ENCODE data around the gene GLO1. TPM values are rescaled to one million over a fixed set of nuclear protein-coding genes. Genes with fewer than 3 reads are reported as not detected.

The GLO1 gene
- total RNA-seq, result 10 to 100 TPM; 60.6 to 85.4 (median 72.9) TPM

GRCh38 chr6:38702558-38703397, at the start of gene GLO1:
TSS of gene GLO1 (minus strand) at chr6:38703145. CDS start at chr6:38703054, 91 bp downstream.
- DNase-seq (ENCODE audit: low spot score) (peak; percentile 94), ATAC-seq (ENCODE audit: low FRiP score) (peak; percentile 100)
- no peak for TF ChIP-seq CTCF (IDR thresholded peaks at IDR 0.05)

GRCh38 chr6:38750968-38751615, 48.1 kb upstream of the GLO1 start:
- no peak for TF ChIP-seq CTCF (IDR thresholded peaks at IDR 0.05)
- DNase-seq (ENCODE audit: low spot score) (no peak), ATAC-seq (ENCODE audit: low FRiP score) (no peak)

- TF ChIP-seq CTCF (IDR thresholded peaks at IDR 0.05), result no peak
- DNase-seq (ENCODE audit: low spot score) (no peak), ATAC-seq (ENCODE audit: low FRiP score) (no peak)
Measured at GRCh38 chr6:38749473-38749872, 46.5 kb upstream of the GLO1 start.

- no peak for DNase-seq (ENCODE audit: low spot score)
- no peak for ATAC-seq (ENCODE audit: low FRiP score)
- no peak for TF ChIP-seq CTCF (IDR thresholded peaks at IDR 0.05)
Measured at GRCh38 chr6:38739532-38739931, 36.6 kb upstream of the GLO1 start.

- TF ChIP-seq CTCF (IDR thresholded peaks at IDR 0.05), result no peak
- ATAC-seq (ENCODE audit: low FRiP score) (no peak), DNase-seq (ENCODE audit: low spot score) (no peak)
Measured at GRCh38 chr6:38738261-38738660, 35.3 kb upstream of the GLO1 start.

GRCh38 chr6:38736951-38737350, 34.0 kb upstream of the GLO1 start:
- DNase-seq (ENCODE audit: low spot score), result no peak
- no peak for ATAC-seq (ENCODE audit: low FRiP score)
- TF ChIP-seq CTCF (IDR thresholded peaks at IDR 0.05), result no peak
